Loucy (cell line): Measurements from ENCODE around the gene RGS9.
A peak's percentile ranks its signal among the peaks of the same experiment; 100 is the strongest.

ENCODE experiments used
- H2AFZ ChIP-seq: fragments of 200-600 bp; sonication (generic); 2 replicates; pipeline ENCODE4 v1.6.0; 2016; ENCODE audit warnings: antibody characterized with exemption, mild to moderate bottlenecking, low read length, moderate library complexity
- H3F3A ChIP-seq: fragments of 200-600 bp; 2 replicates; pipeline ENCODE4 v1.6.0; 2016; ENCODE audit warnings: antibody characterized with exemption, low read depth, mild to moderate bottlenecking
- H3K27me3 ChIP-seq: fragments of 200-600 bp; sonication (generic); 2 replicates; pipeline ENCODE4 v1.6.1; 2014; ENCODE audit warnings: low read length, mild to moderate bottlenecking; ENCODE audit not compliant: insufficient read depth, poor library complexity, severe bottlenecking
- H3K36me3 ChIP-seq: fragments of 200-600 bp; sonication (generic); 2 replicates; pipeline ENCODE4 v1.6.1; 2016; ENCODE audit warnings: low read length; ENCODE audit not compliant: insufficient read depth
- H3K4me1 ChIP-seq: fragments of 200-600 bp; sonication (generic); 2 replicates; pipeline ENCODE4 v1.5.1; 2014; ENCODE audit warnings: low read length, mild to moderate bottlenecking; ENCODE audit not compliant: insufficient read depth, poor library complexity, severe bottlenecking
- H3K4me2 ChIP-seq: fragments of 200-600 bp; sonication (generic); 2 replicates; pipeline ENCODE4 v1.6.0; 2014; ENCODE audit warnings: antibody characterized with exemption, low read length, low read depth, mild to moderate bottlenecking; ENCODE audit not compliant: poor library complexity, severe bottlenecking
- H3K4me3 ChIP-seq: fragments of 200-600 bp; sonication (generic); 2 replicates; pipeline ENCODE4 v1.5.1; 2014; ENCODE audit warnings: low read length, mild to moderate bottlenecking, mixed read lengths; ENCODE audit not compliant: poor library complexity, severe bottlenecking
- H3K79me2 ChIP-seq: fragments of 200-600 bp; sonication (generic); 2 replicates; pipeline ENCODE4 v1.6.1; 2014; ENCODE audit warnings: low read length; ENCODE audit not compliant: insufficient read depth
- H3K9ac ChIP-seq: fragments of 200-600 bp; sonication (generic); 2 replicates; pipeline ENCODE4 v1.6.0; 2014; ENCODE audit warnings: mild to moderate bottlenecking, low read depth, low read length, moderate library complexity; ENCODE audit not compliant: poor library complexity, severe bottlenecking
- H3K9me2 ChIP-seq: fragments of 200-600 bp; sonication (generic); replicated peaks from 2 replicates; pipeline ENCODE4 v1.6.1; 2016; ENCODE audit warnings: low read depth, low read length, mixed read lengths
- H3K9me3 ChIP-seq: fragments of 200-600 bp; sonication (generic); 2 replicates; pipeline ENCODE4 v1.6.1; 2014; ENCODE audit warnings: mild to moderate bottlenecking, antibody characterized with exemption, low read length, low read depth; ENCODE audit not compliant: insufficient read depth
- H4K20me1 ChIP-seq: fragments of 200-600 bp; sonication (generic); 2 replicates; pipeline ENCODE4 v1.6.0; 2014; ENCODE audit warnings: antibody characterized with exemption, low read length, mild to moderate bottlenecking; ENCODE audit not compliant: insufficient read depth, poor library complexity, severe bottlenecking
- EZH2phosphoT487 ChIP-seq: fragments of 200-600 bp; IDR thresholded peaks from 2 replicates; pipeline ENCODE4 v1.6.1; 2018; ENCODE audit warnings: antibody characterized with exemption, mild to moderate bottlenecking, moderate library complexity, borderline replicate concordance
- TF ChIP-seq, protein P1 (sequence below): fragments of 200-600 bp; sonication (generic); conservative IDR thresholded peaks from 2 replicates; pipeline ENCODE4 v1.5.1; 2014; ENCODE audit warnings: mild to moderate bottlenecking, antibody characterized with exemption, low read length

Gene RGS9

DNA sequence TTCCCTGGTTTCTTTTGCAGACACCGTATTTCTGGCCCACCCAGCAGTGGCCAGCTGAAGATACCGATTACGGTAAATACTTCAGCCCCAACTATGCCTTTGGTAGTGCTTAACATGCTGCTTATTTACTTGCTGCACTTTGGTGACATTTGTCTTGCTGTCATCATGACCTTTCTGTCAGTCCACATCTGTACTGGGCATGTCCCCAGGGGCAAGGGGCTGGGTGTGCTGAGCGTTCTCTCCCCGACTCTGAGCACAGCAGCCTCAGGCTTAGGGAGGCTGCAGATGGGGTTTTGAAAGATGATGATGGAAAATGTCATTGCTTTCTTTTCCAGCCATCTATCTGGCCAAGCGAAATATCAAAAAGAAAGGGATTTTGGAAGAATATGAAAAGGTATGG lies 23.3 kb downstream of the RGS9 start:
- Histone ChIP-seq H3K4me2 (no peak overlapping the region), H3K4me1 (peaks cover 52% of the 10 kb centered on the region), H3K9ac (no peak overlapping the region), H3K4me3 (no peak overlapping the region), H3K9me3 (no peaks in the 10 kb centered on the region), H3K36me3 (peaks cover 5% of the 10 kb centered on the region; the same call in 1 of the 2 replicates), H2AFZ (no peak overlapping the region), H3K27me3 (no peaks in the 10 kb centered on the region), H3K9me2 (no peaks in the 10 kb centered on the region), H4K20me1 (no peaks in the 10 kb centered on the region), H3F3A (no peaks in the 10 kb centered on the region), H3K79me2 (no peaks in the 10 kb centered on the region)
- TF ChIP-seq, protein P1, sequence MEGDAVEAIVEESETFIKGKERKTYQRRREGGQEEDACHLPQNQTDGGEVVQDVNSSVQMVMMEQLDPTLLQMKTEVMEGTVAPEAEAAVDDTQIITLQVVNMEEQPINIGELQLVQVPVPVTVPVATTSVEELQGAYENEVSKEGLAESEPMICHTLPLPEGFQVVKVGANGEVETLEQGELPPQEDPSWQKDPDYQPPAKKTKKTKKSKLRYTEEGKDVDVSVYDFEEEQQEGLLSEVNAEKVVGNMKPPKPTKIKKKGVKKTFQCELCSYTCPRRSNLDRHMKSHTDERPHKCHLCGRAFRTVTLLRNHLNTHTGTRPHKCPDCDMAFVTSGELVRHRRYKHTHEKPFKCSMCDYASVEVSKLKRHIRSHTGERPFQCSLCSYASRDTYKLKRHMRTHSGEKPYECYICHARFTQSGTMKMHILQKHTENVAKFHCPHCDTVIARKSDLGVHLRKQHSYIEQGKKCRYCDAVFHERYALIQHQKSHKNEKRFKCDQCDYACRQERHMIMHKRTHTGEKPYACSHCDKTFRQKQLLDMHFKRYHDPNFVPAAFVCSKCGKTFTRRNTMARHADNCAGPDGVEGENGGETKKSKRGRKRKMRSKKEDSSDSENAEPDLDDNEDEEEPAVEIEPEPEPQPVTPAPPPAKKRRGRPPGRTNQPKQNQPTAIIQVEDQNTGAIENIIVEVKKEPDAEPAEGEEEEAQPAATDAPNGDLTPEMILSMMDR: no peak
- TF ChIP-seq EZH2phosphoT487: no peak

DNA sequence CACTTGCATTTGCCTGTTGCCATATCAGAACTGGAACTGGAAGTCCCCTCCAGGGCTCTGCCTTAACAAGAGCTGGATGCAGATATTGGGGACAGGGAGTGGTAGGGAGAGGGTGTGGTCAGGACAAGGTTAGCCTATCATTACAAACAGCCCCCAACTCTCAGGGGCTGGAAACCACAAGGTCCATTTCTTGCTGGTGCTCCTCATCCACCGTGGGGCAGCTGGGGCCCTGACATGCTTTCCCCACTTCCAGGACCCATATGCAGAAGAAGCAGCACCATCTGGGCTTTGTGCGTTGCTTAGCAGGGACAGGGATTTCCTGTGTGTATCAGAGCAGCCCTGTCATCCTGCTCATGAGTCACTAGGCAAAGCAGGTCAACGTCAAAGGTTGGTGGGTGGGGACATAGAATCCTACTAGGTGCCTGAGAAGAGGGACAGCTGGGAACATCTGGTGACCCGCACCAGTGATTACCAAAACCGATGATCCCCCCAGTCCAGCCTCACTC lies 26.9 kb downstream of the RGS9 start:
- H3K79me2 ChIP-seq: no peaks in the 10 kb centered on the region
- no peaks in the 10 kb centered on the region for H3K9me2 ChIP-seq
- H3K4me3 ChIP-seq: no peak overlapping the region
- H4K20me1 ChIP-seq: no peaks in the 10 kb centered on the region
- H2AFZ ChIP-seq: no peak overlapping the region
- H3K9me3 ChIP-seq: no peaks in the 10 kb centered on the region
- H3K4me2 ChIP-seq: peak overlapping the region; percentile 6
- no peaks in the 10 kb centered on the region for H3K27me3 ChIP-seq
- no peaks in the 10 kb centered on the region for H3F3A ChIP-seq
- peaks cover 22% of the 10 kb centered on the region for H3K4me1 ChIP-seq
- no peak overlapping the region for H3K9ac ChIP-seq
- no peak for TF ChIP-seq EZH2phosphoT487
- TF ChIP-seq, protein P1: no peak
- H3K36me3 ChIP-seq: peaks cover 12% of the 10 kb centered on the region; the same call in 1 of the 2 replicates

DNA sequence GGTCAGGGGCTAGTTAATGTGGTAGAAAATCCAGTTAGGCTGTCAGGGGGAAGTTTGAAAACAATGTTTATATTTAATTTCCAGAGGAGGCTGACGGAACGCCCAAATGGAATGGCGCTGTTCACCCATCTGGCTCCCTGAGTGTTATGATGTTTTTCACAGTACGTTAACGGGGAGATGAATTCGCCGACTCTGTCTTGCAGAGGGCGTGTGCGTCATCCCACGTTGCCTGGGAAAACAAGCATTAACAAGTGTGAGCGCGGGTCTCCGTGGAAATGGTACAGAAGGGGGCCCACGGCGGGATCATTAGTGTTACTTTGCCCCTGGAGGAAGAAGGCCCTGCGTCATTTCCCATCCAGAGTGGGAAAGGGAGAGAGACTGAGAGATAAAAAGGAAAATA lies 29.6 kb downstream of the RGS9 start:
- Histone ChIP-seq H3K4me2 (no peak overlapping the region), H3K27me3 (no peaks in the 10 kb centered on the region), H3K9ac (no peak overlapping the region), H3K79me2 (no peaks in the 10 kb centered on the region), H3K4me1 (peaks cover 29% of the 10 kb centered on the region), H3F3A (no peaks in the 10 kb centered on the region), H4K20me1 (no peaks in the 10 kb centered on the region), H3K9me3 (no peaks in the 10 kb centered on the region), H3K4me3 (no peak overlapping the region), H3K36me3 (peaks cover 18% of the 10 kb centered on the region; the same call in 1 of the 2 replicates), H3K9me2 (no peaks in the 10 kb centered on the region), H2AFZ (no peak overlapping the region)
- no peak for TF ChIP-seq EZH2phosphoT487
- TF ChIP-seq, protein P1: no peak
